Measurements from ENCODE around the gene TMEM132D. TPM values are rescaled to one million over a fixed set of nuclear protein-coding genes. Genes with fewer than 3 reads are reported as not detected.

Gene TMEM132D
- total and polyA plus RNA-seq, 2 of the 4 experiments (the other 2 are of a cell fraction), result not detected

DNA sequence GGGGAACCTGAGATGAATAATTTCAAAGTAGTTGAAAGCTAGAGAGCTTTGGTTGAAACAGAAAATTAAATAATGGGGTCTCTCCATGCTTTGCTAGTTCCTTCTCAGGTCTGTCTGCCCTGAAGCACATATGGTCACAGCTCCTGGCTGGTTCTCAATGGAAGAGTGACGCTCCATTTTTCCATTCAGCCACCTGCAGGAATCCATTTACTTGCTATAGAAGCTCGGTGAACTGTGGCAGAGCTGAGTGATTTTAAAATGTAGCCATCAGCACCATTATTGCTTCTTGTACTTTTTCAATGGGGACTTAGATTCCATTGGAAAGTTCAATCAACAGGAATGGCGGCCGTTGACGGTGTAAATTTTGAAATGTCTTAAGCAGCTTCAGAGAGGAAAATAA, 525.3 kb downstream of the TMEM132D start:
- H4K20me1 ChIP-seq (ENCODE audit: insufficient read depth, low read length), result no peaks in the 10 kb centered on the region
- no peaks in the 10 kb centered on the region for H3K4me1 ChIP-seq (ENCODE audit: control insufficient read depth, insufficient read depth, low read length)
- no peak overlapping the region for H2BK15ac ChIP-seq (ENCODE audit: low read depth, low read length)
- dilution Hi-C loops (cut with HindIII; ENCODE audit: low sequenced_read_pairs, unreplicated experiment), result no loop called here
- no peak overlapping the region for H2AK9ac ChIP-seq (replicated peaks; ENCODE audit: low read depth, low read length, poor library complexity)
- no peak overlapping the region for H4K5ac ChIP-seq (ENCODE audit: low read depth, low read length)
- H3K4me2 ChIP-seq (ENCODE audit: low read depth, low read length), result no peak overlapping the region
- H3K18ac ChIP-seq (ENCODE audit: low read depth, low read length), result no peak overlapping the region
- H2AK5ac ChIP-seq (ENCODE audit: low read depth, low read length), result no peak overlapping the region
- H3K9me3 ChIP-seq (ENCODE audit: control insufficient read depth, insufficient read depth, low read length), result peaks cover 22% of the 10 kb centered on the region
- CTCF ChIA-PET, result no interaction called here
- TF ChIP-seq NFE2L2 (IDR thresholded peaks at IDR 0.05; ENCODE audit: low read depth, low read length), result no peak
- no peak for TF ChIP-seq BHLHE40 (IDR thresholded peaks at IDR 0.05; ENCODE audit: low read depth, low read length)
- TF ChIP-seq RCOR1 (IDR thresholded peaks at IDR 0.05; ENCODE audit: insufficient replicate concordance, low read length), result no peak
- no peak for TF ChIP-seq CEBPB (IDR thresholded peaks at IDR 0.05; ENCODE audit: low read depth, low read length)
- no peak for TF ChIP-seq RFX5 (IDR thresholded peaks at IDR 0.05; ENCODE audit: low read depth, low read length)
- no peak for TF ChIP-seq ELK1 (IDR thresholded peaks at IDR 0.05; ENCODE audit: borderline replicate concordance, low read depth, low read length)
- TF ChIP-seq RAD21 (IDR thresholded peaks at IDR 0.05; ENCODE audit: low read length), result no peak
- no peak for TF ChIP-seq CHD1 (IDR thresholded peaks at IDR 0.05; ENCODE audit: low read depth, low read length)
- no peak for TF ChIP-seq POLR2A (IDR thresholded peaks at IDR 0.05; ENCODE audit: low read depth, low read length)
- no peak for TF ChIP-seq FOS (IDR thresholded peaks at IDR 0.05; ENCODE audit: low read depth, low read length)
- no peak for TF ChIP-seq MXI1 (IDR thresholded peaks at IDR 0.05; ENCODE audit: borderline replicate concordance, low read depth, low read length)
- no peak for TF ChIP-seq MAZ (IDR thresholded peaks at IDR 0.05; ENCODE audit: borderline replicate concordance, low read depth, low read length)
- no peak overlapping the region for H2BK20ac ChIP-seq (ENCODE audit: low read depth, low read length)
- intact Hi-C loops (cut with micrococcal nuclease), result no loop called here
- no peak for DNase-seq
- H2AFZ ChIP-seq (replicated peaks; ENCODE audit: low read length, poor library complexity), result no peak overlapping the region
- no CpG with 5 or more reads among the region's 5 CpGs for WGBS, 2 experiments (ENCODE audit: extremely low coverage in 2 of 2, insufficient read length in 1 of 2)
- H4K8ac ChIP-seq (ENCODE audit: low read depth in 2 of 2, low read length in 2 of 2), result no peak overlapping the region
- no peak overlapping the region for H2BK5ac ChIP-seq (ENCODE audit: low read depth, low read length, poor library complexity, severe bottlenecking)
- in situ Hi-C loops (cut with MboI; ENCODE audit: low sequenced_read_pairs), result no loop called here
- POLR2A ChIA-PET (ENCODE audit: unreplicated experiment), result no interaction called here
- no peak overlapping the region for H3K14ac ChIP-seq (replicated peaks; ENCODE audit: low read depth, low read length)
- H3K56ac ChIP-seq (ENCODE audit: extremely low read depth, insufficient read depth, low read length), result no peak overlapping the region
- H3K9ac ChIP-seq (ENCODE audit: low read depth, low read length), result no peak overlapping the region
- no peaks in the 10 kb centered on the region for H3K9me1 ChIP-seq (ENCODE audit: insufficient read depth, low read length)
- no peak overlapping the region for H3K23ac ChIP-seq (ENCODE audit: low read depth, low read length)
- no peak overlapping the region for H3K4ac ChIP-seq (ENCODE audit: low read depth, low read length)
- no peaks in the 10 kb centered on the region for H3K79me1 ChIP-seq (ENCODE audit: low read depth in 1 of 2, low read length in 2 of 2)
- BruUV-seq (replicated peaks), result no TSS peak
- no peaks in the 10 kb centered on the region for H3K27me3 ChIP-seq (ENCODE audit: control insufficient read depth, insufficient read depth, low read length)
- no peak overlapping the region for H2BK120ac ChIP-seq (ENCODE audit: low read depth, low read length)
- H3K27ac ChIP-seq (ENCODE audit: insufficient read depth, low read length), result no peak overlapping the region
- no peaks in the 10 kb centered on the region for H3K36me3 ChIP-seq (ENCODE audit: control insufficient read depth, insufficient read depth, low read length)
- no peak for ATAC-seq (ENCODE audit: low read depth)
- no peak overlapping the region for H4K91ac ChIP-seq (ENCODE audit: insufficient read depth, low read depth, low read length)
- no peak overlapping the region for H3K4me3 ChIP-seq (ENCODE audit: insufficient read depth, low read depth, low read length)
